HG03558 (cell line): ENCODE measurements around the gene ZFYVE28.
"Not testable (repeated sequence)": the region's sequence is repeated elsewhere in the genome, so short reads cannot be mapped to it uniquely, and the experiment has no call there.

Experiments
- ATAC-seq: cut with Tn5 transposase; IDR thresholded peaks from one replicate; pipeline ENCODE4 v1.9.1; 2021; ENCODE audit warnings: moderate number of reproducible peaks; ENCODE audit not compliant: unreplicated experiment; ENCODE audit errors: extremely low read depth

ZFYVE28 gene

DNA sequence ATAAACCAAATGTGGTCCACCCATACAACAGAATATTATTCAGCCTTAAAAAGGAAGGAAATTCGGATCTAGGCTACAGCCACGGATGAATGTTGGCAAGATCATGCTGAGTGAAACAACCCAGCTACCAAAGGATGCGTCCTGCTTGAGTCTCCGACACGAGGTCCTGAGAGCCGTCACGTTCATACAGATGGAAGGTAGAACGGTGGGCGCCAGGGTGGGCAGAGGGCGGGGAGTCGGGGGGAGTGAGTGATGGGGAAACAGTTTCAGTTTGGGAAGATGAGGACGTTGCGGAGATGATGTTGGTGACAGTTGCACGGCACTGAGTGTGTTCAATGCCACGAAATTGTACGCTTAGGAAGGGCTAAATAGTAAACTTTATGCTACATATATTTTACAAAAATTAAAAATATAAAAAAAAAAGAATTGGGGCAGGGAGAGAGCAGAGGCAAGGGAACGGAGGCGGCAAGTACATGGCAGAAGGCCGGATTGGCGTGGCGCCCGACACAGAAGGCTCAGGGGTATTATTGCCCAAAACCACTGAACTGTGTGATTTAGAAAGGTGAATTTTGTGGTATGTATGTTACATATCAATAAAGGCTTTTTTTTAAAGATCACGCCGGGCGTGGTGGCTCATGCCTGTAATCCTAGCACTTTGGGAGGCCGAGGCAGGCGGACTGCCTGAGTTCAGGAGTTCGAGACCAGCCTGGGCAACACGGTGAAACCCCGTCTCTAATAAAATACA, 141.7 kb downstream of the ZFYVE28 start:
- ATAC-seq = no peak

DNA sequence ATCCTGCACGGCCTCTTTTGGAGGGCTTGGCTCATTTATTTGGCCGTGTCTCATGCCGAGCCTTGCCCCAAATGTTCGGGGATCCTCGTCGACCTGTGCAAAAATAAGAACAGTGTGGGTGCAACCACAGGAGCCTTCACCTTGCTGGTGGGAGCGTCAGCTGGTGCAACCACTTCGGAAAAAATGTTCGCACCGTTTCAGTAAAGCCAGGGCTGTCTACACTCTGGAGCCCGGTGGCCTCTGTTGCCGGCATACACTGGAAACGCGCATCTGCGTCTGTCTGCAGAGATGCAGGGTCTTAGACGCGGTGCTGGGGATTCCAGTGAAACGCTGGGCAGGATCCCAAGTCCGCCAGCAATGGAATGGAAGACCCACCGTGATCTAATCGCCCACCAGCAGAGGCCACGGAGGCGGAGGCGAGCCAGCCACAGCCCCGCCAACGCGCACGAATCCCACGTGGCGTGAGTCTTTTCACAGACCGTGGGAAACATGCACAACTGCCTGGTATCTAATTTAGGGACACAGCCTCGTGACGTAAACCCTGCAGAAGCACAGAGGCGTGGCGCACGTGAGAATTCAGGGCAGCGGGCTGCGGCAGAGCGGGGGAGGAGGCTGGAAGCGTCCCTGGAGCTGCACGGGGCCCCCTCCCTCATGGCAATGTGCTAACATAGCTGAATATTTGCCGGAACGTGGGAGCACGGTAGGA, 142.7 kb downstream of the ZFYVE28 start:
- no peak for ATAC-seq

DNA sequence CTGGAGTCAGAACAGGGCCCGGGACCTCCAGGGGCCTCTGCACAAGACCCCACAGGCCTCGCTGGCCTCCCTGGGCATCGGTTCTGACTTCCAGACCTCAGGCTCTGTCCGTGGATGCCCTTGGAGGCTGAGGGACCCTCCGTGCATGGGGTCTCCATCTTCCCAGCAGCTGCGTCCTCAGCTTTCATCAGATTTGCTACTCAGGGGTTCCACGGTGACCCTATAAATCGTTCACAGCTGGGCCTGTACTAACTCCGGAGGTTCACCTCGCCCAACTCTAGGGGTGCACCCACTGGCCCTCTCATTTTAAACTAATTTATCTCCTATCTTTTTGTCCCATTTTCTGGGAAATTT, 143.4 kb downstream of the ZFYVE28 start:
- ATAC-seq = not testable (repeated sequence)

GRCh38 chr4:2274320-2275043, 144.0 kb downstream of the ZFYVE28 start:
- no peak for ATAC-seq

DNA sequence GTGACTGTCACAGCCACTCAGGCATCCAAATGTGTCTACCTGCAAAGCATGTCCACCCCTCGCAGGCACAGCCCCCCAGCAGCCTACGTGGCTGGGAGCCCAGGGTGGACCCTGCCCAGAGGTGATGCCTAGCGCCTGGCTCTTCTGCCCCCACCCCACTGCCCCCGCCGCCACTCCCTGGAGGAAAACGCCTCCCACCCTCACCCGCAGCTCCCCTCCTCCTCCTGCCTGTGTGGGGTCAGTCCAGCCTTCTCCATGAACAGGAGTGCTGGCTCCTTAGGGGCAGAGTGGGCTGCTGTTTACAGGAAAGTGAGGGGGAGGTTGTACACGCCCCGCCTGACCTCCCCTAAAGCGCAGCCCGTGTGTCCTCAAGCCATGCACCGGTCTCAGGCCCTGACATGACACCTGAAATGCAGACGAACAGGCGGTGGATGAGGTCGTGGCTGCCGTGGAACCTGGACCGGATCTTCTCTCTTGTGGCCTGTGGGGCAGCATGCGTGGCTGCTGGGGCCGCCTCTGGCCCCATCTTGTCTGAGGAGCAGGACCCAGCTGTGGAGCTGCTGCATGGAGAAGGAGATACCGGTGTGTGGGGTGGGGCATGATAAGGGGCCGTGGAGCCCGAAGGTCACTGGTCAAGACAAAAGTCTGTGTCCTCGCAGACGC, 144.7 kb downstream of the ZFYVE28 start:
- no peak for ATAC-seq

- no peak for ATAC-seq
Measured at GRCh38 chr4:2273221-2273620, 145.2 kb downstream of the ZFYVE28 start.

DNA sequence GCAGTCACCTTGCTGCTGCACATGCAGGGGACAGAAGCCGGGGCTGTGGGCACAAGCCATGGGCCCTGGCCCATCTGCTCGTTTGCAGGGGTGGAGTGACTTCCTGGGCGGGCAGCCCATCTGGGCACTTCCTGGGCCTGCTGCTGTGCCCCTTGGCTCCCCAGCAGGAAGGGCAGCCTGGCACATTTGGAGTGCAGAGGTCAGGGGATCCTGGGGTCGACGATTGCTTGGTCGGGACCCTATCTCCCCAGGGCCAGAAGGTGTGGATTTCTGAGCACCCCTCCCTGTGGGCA, 145.7 kb downstream of the ZFYVE28 start:
- no peak for ATAC-seq

GRCh38 chr4:2272026-2272827, 146.2 kb downstream of the ZFYVE28 start:
- no peak for ATAC-seq

- no peak for ATAC-seq
Measured at GRCh38 chr4:2271279-2272025, 147.0 kb downstream of the ZFYVE28 start.

DNA sequence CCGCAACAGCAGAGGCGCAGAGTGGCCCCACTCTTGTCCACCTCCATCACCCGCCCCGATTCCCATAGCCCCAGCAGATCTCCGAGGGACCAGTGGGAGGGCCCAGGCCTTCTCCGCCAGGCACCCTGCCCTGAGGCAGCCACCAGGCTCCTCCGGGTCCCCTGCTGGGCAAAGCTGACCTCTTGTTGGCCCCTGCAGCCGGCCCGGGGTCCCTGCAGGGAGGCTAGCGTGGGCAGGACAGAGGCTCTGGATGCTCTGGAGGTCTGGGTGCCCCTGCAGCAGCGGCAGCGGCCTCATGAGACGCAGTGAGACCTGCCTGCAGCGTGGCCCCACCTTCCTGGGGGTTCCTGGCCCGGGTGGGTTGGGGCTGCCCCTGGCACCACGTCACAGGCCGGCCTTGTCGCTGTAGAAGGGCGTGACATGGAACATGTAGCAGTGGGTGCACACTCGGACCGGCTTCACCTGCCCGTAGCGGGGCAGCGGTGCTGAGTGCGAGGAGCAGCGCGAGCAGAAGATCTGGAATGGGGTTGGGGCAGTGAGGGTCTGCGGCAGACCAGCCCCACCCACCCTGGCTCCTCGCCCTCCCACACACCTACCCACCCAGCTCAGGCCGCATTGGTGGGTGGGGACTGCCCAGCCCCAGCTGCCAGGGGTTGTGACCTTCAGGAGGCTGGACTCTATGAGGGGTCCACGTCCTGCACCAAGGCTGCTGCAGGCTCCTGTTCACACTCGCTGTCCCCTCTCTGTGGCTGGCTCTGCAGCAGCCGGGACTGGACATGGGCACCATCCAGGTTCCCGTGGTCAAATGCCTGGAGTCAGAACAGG, 147.9 kb downstream of the ZFYVE28 start:
- no peak for ATAC-seq

DNA sequence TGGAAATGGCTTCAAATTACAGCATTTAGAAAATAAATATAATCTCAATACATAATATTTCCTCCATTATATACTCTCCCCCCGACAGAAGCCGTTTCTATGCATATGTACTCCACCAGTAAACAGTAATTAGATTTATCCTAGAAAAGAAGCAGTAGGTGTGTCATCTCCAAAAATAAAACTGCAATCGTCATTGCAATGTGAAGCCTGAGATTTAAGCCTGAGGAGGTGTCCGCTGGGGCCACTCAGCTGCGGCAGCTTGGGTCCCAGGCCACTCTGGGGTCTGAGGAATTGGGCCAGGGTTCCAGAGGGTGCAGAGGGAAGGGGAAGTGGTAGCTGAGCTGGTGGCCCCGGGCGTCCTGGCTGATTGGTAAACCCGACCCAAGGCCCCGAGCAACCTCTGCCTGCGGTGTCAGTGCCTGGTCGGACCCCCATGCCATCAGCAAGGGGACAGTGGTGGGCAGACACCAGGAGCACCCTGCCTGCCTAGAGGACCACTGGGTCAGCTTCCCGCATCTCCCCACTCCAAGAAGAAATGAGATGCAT, 148.8 kb downstream of the ZFYVE28 start:
- no peak for ATAC-seq

DNA sequence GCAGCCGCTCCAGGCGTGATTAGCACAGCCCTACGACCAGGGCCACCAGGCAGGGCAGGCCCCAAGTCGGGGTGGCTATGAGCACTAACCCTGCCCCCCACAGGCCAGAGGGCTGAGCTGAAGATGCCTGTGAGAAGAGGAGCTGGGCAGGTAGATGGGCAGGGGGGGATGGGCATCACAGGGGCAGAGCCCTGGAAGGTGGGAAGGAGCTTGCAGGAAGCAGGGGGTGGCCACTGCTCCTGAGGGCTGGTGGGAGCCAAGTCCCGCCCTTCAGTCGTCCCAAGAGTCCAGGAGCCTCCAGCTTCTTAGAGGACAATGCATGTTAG, 149.3 kb downstream of the ZFYVE28 start:
- no peak for ATAC-seq

DNA sequence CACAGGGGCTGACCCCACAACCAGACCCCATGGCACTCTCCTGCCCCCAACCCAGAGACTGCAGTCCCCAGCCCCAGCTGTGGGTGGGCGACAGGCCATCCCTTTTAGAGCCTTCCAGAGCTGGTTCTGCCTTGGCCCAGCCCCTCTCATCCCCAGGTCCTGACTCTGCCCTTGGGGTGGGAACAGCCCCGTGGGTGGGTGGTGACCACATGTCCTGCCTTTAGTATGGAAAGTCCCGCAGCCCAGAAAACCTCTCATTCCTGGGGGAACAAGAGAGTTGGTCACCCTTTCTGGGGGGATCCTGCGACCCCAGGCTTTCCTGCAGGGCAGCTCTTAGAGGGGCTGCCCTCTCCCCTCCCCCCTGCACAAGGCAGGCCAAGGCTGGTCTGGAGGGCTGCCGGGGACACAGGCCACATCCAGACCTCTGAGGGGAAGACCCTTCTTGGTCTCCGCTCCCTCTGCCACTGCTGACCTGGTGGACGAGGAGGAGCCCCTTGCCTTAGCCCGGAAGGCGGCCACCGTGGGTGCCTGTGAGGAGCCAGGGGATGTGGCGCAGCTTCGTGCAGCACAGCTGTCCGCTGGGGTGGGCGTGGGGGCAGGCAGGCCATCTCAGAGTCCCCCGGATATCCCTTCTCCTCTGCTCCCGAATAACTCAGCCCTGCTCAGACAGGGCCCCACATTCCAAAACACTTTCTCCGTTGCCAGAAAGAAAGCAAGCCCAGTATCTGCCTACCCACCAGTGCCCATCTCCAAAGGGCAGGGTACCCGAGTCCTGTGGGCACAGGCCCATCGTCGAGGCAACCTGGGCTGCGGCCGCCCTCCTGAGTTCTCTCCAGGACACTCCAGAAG, 149.9 kb downstream of the ZFYVE28 start:
- no peak for ATAC-seq

DNA sequence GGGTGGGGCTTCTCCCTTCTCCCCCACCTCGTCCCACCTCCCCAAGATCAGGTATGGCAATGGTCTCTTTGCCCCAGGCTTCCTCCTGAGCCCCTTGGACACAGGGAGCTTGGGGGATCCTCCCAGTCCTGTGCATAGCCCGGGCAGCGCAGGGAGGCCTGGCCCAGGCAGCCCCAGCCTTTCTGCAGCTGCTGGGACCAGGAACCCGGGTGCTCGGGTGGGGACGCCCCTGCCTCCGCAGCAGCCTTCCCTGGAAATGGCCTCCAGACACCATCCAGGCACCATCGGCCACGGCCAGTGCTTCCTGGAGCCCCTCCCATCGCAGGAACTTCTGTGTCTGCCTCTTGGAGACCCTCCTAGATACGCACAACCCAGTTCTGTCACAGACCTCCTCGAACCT, 150.6 kb downstream of the ZFYVE28 start:
- ATAC-seq = no peak

DNA sequence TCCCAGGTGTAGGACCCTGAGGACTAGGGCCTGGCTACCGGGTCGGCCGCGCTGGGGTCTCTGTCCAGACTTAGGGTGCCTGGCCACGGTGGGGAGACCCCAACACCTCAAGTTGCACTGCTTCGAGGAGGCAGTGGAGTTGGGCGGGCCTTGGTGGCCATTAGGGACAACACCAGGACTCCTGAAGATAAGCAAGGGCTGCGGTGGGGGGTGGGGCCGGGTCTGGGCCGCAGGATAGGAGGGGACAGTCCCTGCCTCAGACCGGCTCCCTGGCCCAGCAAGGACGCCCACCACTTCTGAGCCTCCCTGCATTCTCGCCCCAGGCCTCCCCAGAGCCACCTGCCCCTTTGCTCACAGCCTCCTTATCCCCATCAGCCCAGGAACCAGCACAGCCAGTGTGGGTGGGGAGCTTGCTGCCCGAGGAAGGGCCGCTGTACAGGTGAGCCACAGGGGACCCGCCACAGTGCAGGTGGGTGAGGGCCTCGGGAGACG, 151.1 kb downstream of the ZFYVE28 start:
- ATAC-seq = no peak

- no peak for ATAC-seq
Measured at GRCh38 chr4:2266821-2267220, 151.6 kb downstream of the ZFYVE28 start.

DNA sequence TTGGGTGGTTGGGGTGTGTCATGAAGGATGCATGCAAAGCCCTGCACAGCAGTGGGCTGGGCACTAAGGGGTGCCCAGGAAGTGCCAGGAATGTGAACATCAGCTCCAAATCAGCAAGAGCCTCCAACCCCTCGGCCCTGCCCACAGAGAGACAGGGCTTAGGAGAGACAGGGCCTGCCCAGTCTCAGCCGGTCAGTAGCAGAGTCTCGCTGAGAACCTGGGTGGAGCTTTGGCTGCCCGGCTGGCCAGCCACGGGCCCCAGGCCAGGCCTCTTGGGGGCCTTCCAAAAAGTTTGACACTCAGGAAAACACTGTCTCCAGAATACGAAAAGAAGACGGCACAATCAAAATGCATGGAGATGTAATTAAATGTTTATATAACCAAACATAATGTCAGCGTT, 152.3 kb downstream of the ZFYVE28 start:
- no peak for ATAC-seq
